Lung microvascular endothelial cell (primary cell): ENCODE results near the gene INPP5J. TPM values are rescaled to one million over a fixed set of nuclear protein-coding genes. Genes with fewer than 3 reads are reported as not detected.

ENCODE experiments used
- total RNA-seq: library from RNA; depleted of rRNA; stranded (reverse); fragments of >200 nt; gene quantifications from 2 replicates; pipeline ENCODE4 v1.2.1, GENCODE V29; 2014

INPP5J gene
- total RNA-seq, 1 donor from 2014 or later: under 0.01 TPM

Other genes starting within 250 kb of the INPP5J start
- gene MORC2, start 154.2 kb upstream of the INPP5J start, total RNA-seq: 8.3 and 14.9 TPM in 2 replicates
- gene TUG1, start 153.7 kb upstream of the INPP5J start, total RNA-seq: 25.5 and 37.3 TPM in 2 replicates
- gene SMTN, start 41.6 kb upstream of the INPP5J start, total RNA-seq: 93.1 and 180 TPM in 2 replicates
- gene SELENOM, start 15.4 kb upstream of the INPP5J start, total RNA-seq: 10.3 and 21.8 TPM in 2 replicates
- not detected in 2 replicates for gene PLA2G3, start 17.5 kb downstream of the INPP5J start, total RNA-seq
- 23.3 and 30.6 TPM in 2 replicates for gene RNF185, start 37.2 kb downstream of the INPP5J start, total RNA-seq
- 51.2 and 64.3 TPM in 2 replicates for gene LIMK2, start 89.3 kb downstream of the INPP5J start, total RNA-seq
- gene PIK3IP1, start 169.5 kb downstream of the INPP5J start, total RNA-seq: 15.1 and 23.3 TPM in 2 replicates
- 10.5 and 15.1 TPM in 2 replicates for gene PATZ1, start 223.4 kb downstream of the INPP5J start, total RNA-seq